ENCODE measurements around the gene GREB1L.

DNA sequence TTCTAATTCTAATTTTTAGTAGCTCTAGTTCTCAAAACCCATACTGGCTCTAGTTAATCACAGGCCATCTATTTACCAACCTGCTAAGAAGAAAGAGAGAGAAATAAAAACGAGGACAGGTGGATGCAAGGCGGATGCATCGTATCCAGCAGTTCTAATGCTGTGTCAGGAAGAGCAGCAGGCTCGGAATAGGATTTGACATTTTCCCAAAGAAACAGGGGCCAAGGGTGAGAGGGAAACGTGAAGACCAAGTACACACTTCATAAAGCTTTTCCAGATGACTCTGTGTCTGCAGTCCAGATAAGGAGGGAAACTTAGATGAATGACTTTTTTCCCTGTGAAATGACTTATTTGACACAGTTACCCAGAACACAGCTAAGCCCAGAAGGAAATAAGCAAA is 241.0 kb downstream of the GREB1L start:
- TF ChIP-seq EZH2phosphoT487 (IDR thresholded peaks at IDR 0.05; ENCODE audit: insufficient read depth, low read depth), result no peak
- no peak for TF ChIP-seq EZH2 (IDR thresholded peaks at IDR 0.05; ENCODE audit: insufficient read depth, poor library complexity, severe bottlenecking)

All from GM23248 (cell line).